22Rv1 (cell line): ENCODE measurements around the gene HMOX1.

Experiments
- CTCF ChIP-seq: fragments of 450-650 bp; IDR thresholded peaks from 2 replicates; pipeline ENCODE4 v1.5.1; 2017; ENCODE audit warnings: mild to moderate bottlenecking
- ZFX ChIP-seq: fragments of 450-650 bp; IDR thresholded peaks from 2 replicates; pipeline ENCODE4 v1.6.1; 2017; ENCODE audit warnings: antibody characterized with exemption, borderline replicate concordance

- no peak for TF ChIP-seq CTCF
- no peak for TF ChIP-seq ZFX
Observed at GRCh38 chr22:35436421-35436820, 55.5 kb downstream of the HMOX1 start.
